GM12891 (cell line): ENCODE results near the gene ZSWIM6.

Experiments
- POLR2A ChIP-seq: IDR thresholded peaks from 2 replicates; pipeline ENCODE4 v1.6.1; 2011; ENCODE audit warnings: low read depth, low read length, control low read depth
- POLR2AphosphoS5 ChIP-seq: IDR thresholded peaks from 2 replicates; pipeline ENCODE4 v1.6.1; 2011; ENCODE audit warnings: low read depth, low read length, control low read depth

DNA sequence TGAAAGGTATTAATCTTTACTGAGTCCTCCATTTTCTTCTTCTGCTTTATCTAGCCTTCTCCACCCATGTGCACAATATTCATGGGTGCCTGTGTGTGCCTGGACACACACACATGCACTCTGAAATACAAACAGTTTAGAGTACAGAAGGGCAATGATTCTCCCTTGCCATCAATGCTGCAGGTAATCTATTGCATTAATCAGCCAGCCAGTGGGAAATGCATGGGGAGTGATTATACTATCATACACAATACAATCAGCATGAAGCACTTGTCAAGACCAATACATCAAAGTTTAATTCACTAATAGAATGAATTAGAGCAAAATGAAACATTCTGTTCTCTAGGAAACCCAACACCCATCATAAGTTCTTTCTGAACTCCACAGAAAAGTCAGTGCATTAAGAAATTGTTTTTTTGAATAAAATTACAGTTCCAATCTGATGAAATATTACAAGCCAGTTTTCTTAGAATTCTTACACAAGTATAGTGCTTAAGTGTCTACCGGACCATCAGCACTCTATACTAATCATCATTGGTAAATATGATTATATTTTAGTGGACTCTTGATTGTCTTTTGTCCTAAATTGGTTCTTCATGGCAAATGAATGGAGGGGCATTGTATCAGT lies 172.2 kb downstream of the ZSWIM6 start:
- TF ChIP-seq POLR2A (no peak), POLR2AphosphoS5 (no peak)
